Measurements from ENCODE around the gene RALGPS1.

Gene RALGPS1

GRCh38 chr9:127075624-127076372 lies 161.2 kb downstream of the RALGPS1 start (continued):
- TF ChIP-seq ZNF416 (tag by site-specific recombination; IDR thresholded peaks at IDR 0.05) (no peak), ZNF837 (tag by site-specific recombination; IDR thresholded peaks at IDR 0.05) (no peak)

DNA sequence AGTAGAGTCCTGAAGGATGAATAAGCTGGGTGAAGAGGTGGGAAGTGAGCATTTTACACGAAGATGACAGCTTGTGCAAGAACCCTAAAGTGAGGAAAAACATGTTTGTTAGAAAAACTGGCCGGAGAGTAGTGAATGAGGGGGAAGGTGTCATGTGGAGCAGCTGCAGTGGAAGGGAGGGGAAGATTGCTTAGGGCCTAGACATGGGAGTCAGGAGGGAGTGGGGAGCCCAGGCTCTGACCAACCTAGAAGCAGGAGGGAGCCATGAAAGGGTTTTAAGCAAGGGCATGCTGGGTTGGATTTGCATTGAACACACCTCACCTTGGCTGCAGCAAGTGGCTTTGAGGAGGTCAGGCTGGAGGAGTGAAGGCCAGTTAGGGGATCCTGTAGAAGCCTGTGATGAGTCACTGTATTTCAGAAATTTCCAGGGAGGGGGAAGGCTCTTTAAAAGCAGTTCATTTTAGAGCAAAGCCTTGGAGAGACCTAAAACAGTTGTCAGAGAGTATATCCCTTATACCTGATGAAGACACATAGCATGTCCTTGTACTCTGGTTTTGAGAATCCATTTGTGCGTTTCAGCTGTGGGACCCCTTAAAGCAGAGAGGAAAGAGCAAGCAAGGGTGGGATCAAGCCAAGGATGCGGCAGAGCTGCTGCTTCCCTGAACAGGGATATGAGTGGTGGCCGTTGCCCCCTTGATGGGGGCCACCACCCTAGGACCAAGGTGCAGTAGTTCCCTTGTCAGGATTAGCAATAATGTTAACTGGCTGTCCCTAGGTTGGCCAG lies 162.5 kb downstream of the RALGPS1 start:
- CTCF ChIA-PET: no interaction called here
- TF ChIP-seq ZNF544 (tag by site-specific recombination; IDR thresholded peaks at IDR 0.05): no peak
- no peak for TF ChIP-seq ZNF132 (tag by site-specific recombination; IDR thresholded peaks at IDR 0.05; ENCODE audit: borderline replicate concordance)
- TF ChIP-seq ZNF248 (tag by site-specific recombination; IDR thresholded peaks at IDR 0.05): no peak
- TF ChIP-seq ZNF394 (tag by site-specific recombination; IDR thresholded peaks at IDR 0.05; ENCODE audit: borderline replicate concordance): no peak
- TF ChIP-seq ZNF555 (tag by site-specific recombination; conservative IDR thresholded peaks at IDR 0.05): no peak
- TF ChIP-seq, protein P1, sequence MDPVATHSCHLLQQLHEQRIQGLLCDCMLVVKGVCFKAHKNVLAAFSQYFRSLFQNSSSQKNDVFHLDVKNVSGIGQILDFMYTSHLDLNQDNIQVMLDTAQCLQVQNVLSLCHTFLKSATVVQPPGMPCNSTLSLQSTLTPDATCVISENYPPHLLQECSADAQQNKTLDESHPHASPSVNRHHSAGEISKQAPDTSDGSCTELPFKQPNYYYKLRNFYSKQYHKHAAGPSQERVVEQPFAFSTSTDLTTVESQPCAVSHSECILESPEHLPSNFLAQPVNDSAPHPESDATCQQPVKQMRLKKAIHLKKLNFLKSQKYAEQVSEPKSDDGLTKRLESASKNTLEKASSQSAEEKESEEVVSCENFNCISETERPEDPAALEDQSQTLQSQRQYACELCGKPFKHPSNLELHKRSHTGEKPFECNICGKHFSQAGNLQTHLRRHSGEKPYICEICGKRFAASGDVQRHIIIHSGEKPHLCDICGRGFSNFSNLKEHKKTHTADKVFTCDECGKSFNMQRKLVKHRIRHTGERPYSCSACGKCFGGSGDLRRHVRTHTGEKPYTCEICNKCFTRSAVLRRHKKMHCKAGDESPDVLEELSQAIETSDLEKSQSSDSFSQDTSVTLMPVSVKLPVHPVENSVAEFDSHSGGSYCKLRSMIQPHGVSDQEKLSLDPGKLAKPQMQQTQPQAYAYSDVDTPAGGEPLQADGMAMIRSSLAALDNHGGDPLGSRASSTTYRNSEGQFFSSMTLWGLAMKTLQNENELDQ (tag by site-specific recombination; IDR thresholded peaks at IDR 0.05; ENCODE audit: low read depth): no peak
- TF ChIP-seq CTCF (tag by site-specific recombination; IDR thresholded peaks at IDR 0.05): no peak
- TF ChIP-seq ZNF423 (tag by site-specific recombination; IDR thresholded peaks at IDR 0.05): no peak
- no peak for TF ChIP-seq ZNF398 (tag by site-specific recombination; IDR thresholded peaks at IDR 0.05)
- no peak for TF ChIP-seq SP7 (tag by site-specific recombination; IDR thresholded peaks at IDR 0.05)
- TF ChIP-seq ZNF621 (tag by site-specific recombination; IDR thresholded peaks at IDR 0.05): no peak
- TF ChIP-seq ZNF776 (tag by site-specific recombination; IDR thresholded peaks at IDR 0.05; ENCODE audit: borderline replicate concordance): no peak
- TF ChIP-seq ZNF140 (tag by site-specific recombination; IDR thresholded peaks at IDR 0.05): no peak
- TF ChIP-seq, protein P2, sequence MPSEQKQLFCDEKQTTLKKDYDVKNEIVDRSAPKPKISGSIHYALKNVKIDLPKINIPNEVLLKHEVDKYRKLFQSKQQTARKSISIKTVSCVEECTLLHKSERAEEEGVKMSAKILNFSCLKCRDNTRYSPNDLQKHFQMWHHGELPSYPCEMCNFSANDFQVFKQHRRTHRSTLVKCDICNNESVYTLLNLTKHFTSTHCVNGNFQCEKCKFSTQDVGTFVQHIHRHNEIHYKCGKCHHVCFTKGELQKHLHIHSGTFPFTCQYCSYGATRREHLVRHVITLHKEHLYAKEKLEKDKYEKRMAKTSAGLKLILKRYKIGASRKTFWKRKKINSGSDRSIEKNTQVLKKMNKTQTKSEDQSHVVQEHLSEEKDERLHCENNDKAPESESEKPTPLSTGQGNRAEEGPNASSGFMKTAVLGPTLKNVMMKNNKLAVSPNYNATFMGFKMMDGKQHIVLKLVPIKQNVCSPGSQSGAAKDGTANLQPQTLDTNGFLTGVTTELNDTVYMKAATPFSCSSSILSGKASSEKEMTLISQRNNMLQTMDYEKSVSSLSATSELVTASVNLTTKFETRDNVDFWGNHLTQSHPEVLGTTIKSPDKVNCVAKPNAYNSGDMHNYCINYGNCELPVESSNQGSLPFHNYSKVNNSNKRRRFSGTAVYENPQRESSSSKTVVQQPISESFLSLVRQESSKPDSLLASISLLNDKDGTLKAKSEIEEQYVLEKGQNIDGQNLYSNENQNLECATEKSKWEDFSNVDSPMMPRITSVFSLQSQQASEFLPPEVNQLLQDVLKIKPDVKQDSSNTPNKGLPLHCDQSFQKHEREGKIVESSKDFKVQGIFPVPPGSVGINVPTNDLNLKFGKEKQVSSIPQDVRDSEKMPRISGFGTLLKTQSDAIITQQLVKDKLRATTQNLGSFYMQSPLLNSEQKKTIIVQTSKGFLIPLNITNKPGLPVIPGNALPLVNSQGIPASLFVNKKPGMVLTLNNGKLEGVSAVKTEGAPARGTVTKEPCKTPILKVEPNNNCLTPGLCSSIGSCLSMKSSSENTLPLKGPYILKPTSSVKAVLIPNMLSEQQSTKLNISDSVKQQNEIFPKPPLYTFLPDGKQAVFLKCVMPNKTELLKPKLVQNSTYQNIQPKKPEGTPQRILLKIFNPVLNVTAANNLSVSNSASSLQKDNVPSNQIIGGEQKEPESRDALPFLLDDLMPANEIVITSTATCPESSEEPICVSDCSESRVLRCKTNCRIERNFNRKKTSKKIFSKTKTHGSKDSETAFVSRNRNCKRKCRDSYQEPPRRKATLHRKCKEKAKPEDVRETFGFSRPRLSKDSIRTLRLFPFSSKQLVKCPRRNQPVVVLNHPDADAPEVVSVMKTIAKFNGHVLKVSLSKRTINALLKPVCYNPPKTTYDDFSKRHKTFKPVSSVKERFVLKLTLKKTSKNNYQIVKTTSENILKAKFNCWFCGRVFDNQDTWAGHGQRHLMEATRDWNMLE (tag by site-specific recombination; conservative IDR thresholded peaks at IDR 0.05; ENCODE audit: low read depth): no peak
- TF ChIP-seq ZNF133 (tag by site-specific recombination; IDR thresholded peaks at IDR 0.05): no peak
- TF ChIP-seq, protein P3, sequence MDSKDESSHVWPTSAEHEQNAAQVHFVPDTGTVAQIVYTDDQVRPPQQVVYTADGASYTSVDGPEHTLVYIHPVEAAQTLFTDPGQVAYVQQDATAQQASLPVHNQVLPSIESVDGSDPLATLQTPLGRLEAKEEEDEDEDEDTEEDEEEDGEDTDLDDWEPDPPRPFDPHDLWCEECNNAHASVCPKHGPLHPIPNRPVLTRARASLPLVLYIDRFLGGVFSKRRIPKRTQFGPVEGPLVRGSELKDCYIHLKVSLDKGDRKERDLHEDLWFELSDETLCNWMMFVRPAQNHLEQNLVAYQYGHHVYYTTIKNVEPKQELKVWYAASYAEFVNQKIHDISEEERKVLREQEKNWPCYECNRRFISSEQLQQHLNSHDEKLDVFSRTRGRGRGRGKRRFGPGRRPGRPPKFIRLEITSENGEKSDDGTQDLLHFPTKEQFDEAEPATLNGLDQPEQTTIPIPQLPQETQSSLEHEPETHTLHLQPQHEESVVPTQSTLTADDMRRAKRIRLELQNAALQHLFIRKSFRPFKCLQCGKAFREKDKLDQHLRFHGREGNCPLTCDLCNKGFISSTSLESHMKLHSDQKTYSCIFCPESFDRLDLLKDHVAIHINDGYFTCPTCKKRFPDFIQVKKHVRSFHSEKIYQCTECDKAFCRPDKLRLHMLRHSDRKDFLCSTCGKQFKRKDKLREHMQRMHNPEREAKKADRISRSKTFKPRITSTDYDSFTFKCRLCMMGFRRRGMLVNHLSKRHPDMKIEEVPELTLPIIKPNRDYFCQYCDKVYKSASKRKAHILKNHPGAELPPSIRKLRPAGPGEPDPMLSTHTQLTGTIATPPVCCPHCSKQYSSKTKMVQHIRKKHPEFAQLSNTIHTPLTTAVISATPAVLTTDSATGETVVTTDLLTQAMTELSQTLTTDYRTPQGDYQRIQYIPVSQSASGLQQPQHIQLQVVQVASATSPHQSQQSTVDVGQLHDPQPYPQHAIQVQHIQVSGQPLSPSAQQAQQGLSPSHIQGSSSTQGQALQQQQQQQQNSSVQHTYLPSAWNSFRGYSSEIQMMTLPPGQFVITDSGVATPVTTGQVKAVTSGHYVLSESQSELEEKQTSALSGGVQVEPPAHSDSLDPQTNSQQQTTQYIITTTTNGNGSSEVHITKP (tag by site-specific recombination; IDR thresholded peaks at IDR 0.05): no peak
- TF ChIP-seq BCL11B (tag by site-specific recombination; IDR thresholded peaks at IDR 0.05; ENCODE audit: low read depth): no peak
- H3K27ac ChIP-seq (ENCODE audit: extremely low read depth, low read depth, low read length): no peak overlapping the region
- POLR2A ChIA-PET: no interaction called here
- H3K36me3 ChIP-seq (ENCODE audit: control insufficient read depth in 2 of 2, insufficient read depth in 1 of 2, low read length in 2 of 2): no peaks in the 10 kb centered on the region
- no peak overlapping the region for H3K4me3 ChIP-seq (ENCODE audit: low read depth, low read length)
- H3K4me1 ChIP-seq (ENCODE audit: control insufficient read depth, insufficient read depth, low read length): no peaks in the 10 kb centered on the region
- no peaks in the 10 kb centered on the region for H3K9me3 ChIP-seq (ENCODE audit: control insufficient read depth, insufficient read depth, low read depth, low read length)
